HEK293 (cell line): Measurements from ENCODE around the gene DHX32.

Experiments used
- GLIS2 ChIP-seq: fragments of 450-650 bp; formaldehyde crosslinking; IDR thresholded peaks from 2 replicates; pipeline ENCODE4 v1.5.1; 2016; ENCODE audit warnings: missing biosample characterization, missing genetic modification characterization
- KLF9 ChIP-seq: fragments of 450-650 bp; formaldehyde crosslinking; IDR thresholded peaks from 2 replicates; pipeline ENCODE4 v1.5.1; 2016; ENCODE audit warnings: missing biosample characterization, missing genetic modification characterization, low read depth
- PRDM2 ChIP-seq: fragments of 450-650 bp; formaldehyde crosslinking; IDR thresholded peaks from 2 replicates; pipeline ENCODE4 v1.5.1; 2016; ENCODE audit warnings: missing biosample characterization, missing genetic modification characterization, borderline replicate concordance
- REST ChIP-seq: fragments of 450-650 bp; formaldehyde crosslinking; IDR thresholded peaks from 2 replicates; pipeline ENCODE4 v1.5.1; 2016; ENCODE audit warnings: missing biosample characterization, missing genetic modification characterization
- SALL2 ChIP-seq: fragments of 450-650 bp; formaldehyde crosslinking; IDR thresholded peaks from 2 replicates; pipeline ENCODE4 v1.5.0; 2017; ENCODE audit warnings: missing biosample characterization, mild to moderate bottlenecking, missing genetic modification characterization, borderline replicate concordance
- TCF7L2 ChIP-seq: IDR thresholded peaks from 2 replicates; pipeline ENCODE4 v1.6.1; 2011; ENCODE audit warnings: low read depth, mild to moderate bottlenecking, inconsistent platforms, low read length, moderate library complexity, borderline replicate concordance
- ZBTB20 ChIP-seq: fragments of 450-650 bp; formaldehyde crosslinking; IDR thresholded peaks from 2 replicates; pipeline ENCODE4 v1.5.1; 2016; ENCODE audit warnings: missing biosample characterization, missing genetic modification characterization
- ZBTB44 ChIP-seq: fragments of 450-650 bp; IDR thresholded peaks from 2 replicates; pipeline ENCODE4 v1.5.1; 2018; ENCODE audit warnings: missing biosample characterization, mild to moderate bottlenecking, missing genetic modification characterization
- ZFHX2 ChIP-seq: fragments of 450-650 bp; formaldehyde crosslinking; conservative IDR thresholded peaks from 2 replicates; pipeline ENCODE4 v1.5.1; 2016; ENCODE audit warnings: missing biosample characterization, missing genetic modification characterization
- ZFP37 ChIP-seq: fragments of 450-650 bp; formaldehyde crosslinking; IDR thresholded peaks from 2 replicates; pipeline ENCODE4 v1.5.1; 2016; ENCODE audit warnings: missing biosample characterization, missing genetic modification characterization
- ZIC2 ChIP-seq: fragments of 450-650 bp; formaldehyde crosslinking; IDR thresholded peaks from 2 replicates; pipeline ENCODE4 v1.5.1; 2016; ENCODE audit warnings: missing biosample characterization, missing genetic modification characterization
- ZNF10 ChIP-seq: fragments of 450-650 bp; formaldehyde crosslinking; IDR thresholded peaks from 2 replicates; pipeline ENCODE4 v1.5.1; 2017; ENCODE audit warnings: missing biosample characterization, missing genetic modification characterization
- ZNF112 ChIP-seq: fragments of 450-650 bp; formaldehyde crosslinking; IDR thresholded peaks from 2 replicates; pipeline ENCODE4 v1.5.0; 2017; ENCODE audit warnings: missing biosample characterization, missing genetic modification characterization
- ZNF146 ChIP-seq: fragments of 450-650 bp; formaldehyde crosslinking; IDR thresholded peaks from 2 replicates; pipeline ENCODE4 v1.5.1; 2016; ENCODE audit warnings: missing biosample characterization, missing genetic modification characterization
- ZNF214 ChIP-seq: fragments of 450-650 bp; formaldehyde crosslinking; IDR thresholded peaks from 2 replicates; pipeline ENCODE4 v1.5.1; 2017; ENCODE audit warnings: missing biosample characterization, mild to moderate bottlenecking, missing genetic modification characterization, borderline replicate concordance
- ZNF23 ChIP-seq: fragments of 450-650 bp; formaldehyde crosslinking; IDR thresholded peaks from 2 replicates; pipeline ENCODE4 v1.5.1; 2016; ENCODE audit warnings: missing biosample characterization, missing genetic modification characterization, borderline replicate concordance
- ZNF292 ChIP-seq: fragments of 450-650 bp; formaldehyde crosslinking; IDR thresholded peaks from 2 replicates; pipeline ENCODE4 v1.5.1; 2016; ENCODE audit warnings: low read depth, missing biosample characterization, missing genetic modification characterization, borderline replicate concordance
- ZNF350 ChIP-seq: fragments of 450-650 bp; formaldehyde crosslinking; IDR thresholded peaks from 2 replicates; pipeline ENCODE4 v1.5.0; 2017; ENCODE audit warnings: missing biosample characterization, mild to moderate bottlenecking, missing genetic modification characterization
- ZNF362 ChIP-seq: fragments of 450-650 bp; formaldehyde crosslinking; IDR thresholded peaks from 2 replicates; pipeline ENCODE4 v1.5.1; 2016; ENCODE audit warnings: missing biosample characterization, missing genetic modification characterization
- ZNF426 ChIP-seq: fragments of 450-650 bp; formaldehyde crosslinking; IDR thresholded peaks from 2 replicates; pipeline ENCODE4 v1.5.1; 2017; ENCODE audit warnings: missing biosample characterization, missing genetic modification characterization, mild to moderate bottlenecking, inconsistent platforms, moderate library complexity
- ZNF510 ChIP-seq: fragments of 450-650 bp; formaldehyde crosslinking; IDR thresholded peaks from 2 replicates; pipeline ENCODE4 v1.5.1; 2018; ENCODE audit warnings: mild to moderate bottlenecking, missing genetic modification characterization, missing biosample characterization; ENCODE audit not compliant: insufficient replicate concordance
- ZNF529 ChIP-seq: fragments of 450-650 bp; formaldehyde crosslinking; IDR thresholded peaks from 2 replicates; pipeline ENCODE4 v1.5.1; 2017; ENCODE audit warnings: missing genetic modification characterization, missing biosample characterization; ENCODE audit not compliant: insufficient replicate concordance
- ZNF549 ChIP-seq: fragments of 450-650 bp; IDR thresholded peaks from 2 replicates; pipeline ENCODE4 v1.5.1; 2018; ENCODE audit warnings: missing biosample characterization, missing genetic modification characterization, mild to moderate bottlenecking, inconsistent platforms, moderate library complexity
- ZNF610 ChIP-seq: fragments of 450-650 bp; formaldehyde crosslinking; IDR thresholded peaks from 2 replicates; pipeline ENCODE4 v1.5.1; 2016; ENCODE audit warnings: missing biosample characterization, missing genetic modification characterization, borderline replicate concordance
- ZNF623 ChIP-seq: fragments of 450-650 bp; formaldehyde crosslinking; IDR thresholded peaks from 2 replicates; pipeline ENCODE4 v1.5.1; 2016; ENCODE audit warnings: missing biosample characterization, missing genetic modification characterization
- ZNF768 ChIP-seq: fragments of 450-650 bp; formaldehyde crosslinking; IDR thresholded peaks from 2 replicates; pipeline ENCODE4 v1.5.1; 2018; ENCODE audit warnings: missing biosample characterization, mild to moderate bottlenecking, missing genetic modification characterization
- ZNF837 ChIP-seq: fragments of 450-650 bp; formaldehyde crosslinking; IDR thresholded peaks from 2 replicates; pipeline ENCODE4 v1.5.1; 2016; ENCODE audit warnings: missing biosample characterization, missing genetic modification characterization

Gene DHX32

GRCh38 chr10:125822878-125823662 is 58.0 kb downstream of the DHX32 start, which contains the start of the genes BCCIP and UROS (continued):
- 0 out of 2 replicates have a peak, but pooled peaks have one; percentile 53 for TF ChIP-seq ZNF610 (tag by site-specific recombination)
- TF ChIP-seq ZNF23 = no peak
- peak; percentile 94 for TF ChIP-seq ZBTB20 (tag by site-specific recombination)
- TF ChIP-seq ZNF549 = no peak
- TF ChIP-seq ZNF146 (tag by site-specific recombination) = 0 out of 2 replicates have a peak, but pooled peaks have one; percentile 4
- no peak for TF ChIP-seq ZNF10 (tag by site-specific recombination)
- peak; percentile 52; the same call in 1 of the 2 replicates for TF ChIP-seq GLIS2 (tag by site-specific recombination)
- TF ChIP-seq PRDM2 (tag by site-specific recombination) = no peak
- no peak for TF ChIP-seq ZNF112 (tag by site-specific recombination)
- no peak for TF ChIP-seq ZNF362 (tag by site-specific recombination)
- TF ChIP-seq ZNF214 (tag by site-specific recombination) = no peak
- TF ChIP-seq ZNF768 = no peak
- TF ChIP-seq ZNF510 (tag by site-specific recombination) = no peak
- no peak for TF ChIP-seq REST
- peak; percentile 73 for TF ChIP-seq ZFP37
- no peak for TF ChIP-seq ZNF837 (tag by site-specific recombination)
- peak; percentile 88 for TF ChIP-seq ZIC2 (tag by site-specific recombination)
- no peak for TF ChIP-seq ZNF529
- TF ChIP-seq ZBTB44 (tag by site-specific recombination) = no peak
- no peak; the same call in 1 of the 2 replicates for TF ChIP-seq KLF9 (tag by site-specific recombination)
- no peak for TF ChIP-seq ZNF350 (tag by site-specific recombination)
- TF ChIP-seq ZFHX2 (tag by site-specific recombination) = peak; percentile 92
- no peak for TF ChIP-seq ZNF623
- no peak for TF ChIP-seq TCF7L2
- TF ChIP-seq ZNF426 (tag by site-specific recombination) = no peak
- TF ChIP-seq SALL2 (tag by site-specific recombination) = no peak
- no peak for TF ChIP-seq ZNF292 (tag by site-specific recombination)
